MM.1S (cell line): ENCODE measurements around the gene AMOTL1.

ENCODE experiments used
- DNase-seq: peaks from one replicate; pipeline ENCODE4 v3.0.0-alpha.2; 2015
- H2AFZ ChIP-seq: fragments of 300-600 bp; sonication (generic); 2 replicates; pipeline ENCODE4 v1.6.0; 2016; ENCODE audit warnings: antibody characterized with exemption, low read length
- H3F3A ChIP-seq: fragments of 300-600 bp; sonication (generic); 2 replicates; pipeline ENCODE4 v1.6.1; 2016; ENCODE audit warnings: mild to moderate bottlenecking, antibody characterized with exemption, low read length, moderate library complexity, mixed read lengths; ENCODE audit not compliant: insufficient read depth
- H3K27ac ChIP-seq: fragments of 300-600 bp; sonication (generic); 2 replicates; pipeline ENCODE4 v1.5.1; 2016; ENCODE audit warnings: mild to moderate bottlenecking, low read length
- H3K27me3 ChIP-seq: fragments of 300-600 bp; sonication (generic); replicated peaks from 2 replicates; pipeline ENCODE4 v1.6.0; 2016; ENCODE audit warnings: low read length; ENCODE audit not compliant: insufficient read depth
- H3K36me3 ChIP-seq: fragments of 300-600 bp; sonication (generic); replicated peaks from 2 replicates; pipeline ENCODE4 v1.6.1; 2016; ENCODE audit warnings: mild to moderate bottlenecking, low read length, mixed read lengths; ENCODE audit not compliant: insufficient read depth
- H3K4me1 ChIP-seq: fragments of 300-600 bp; sonication (generic); 2 replicates; pipeline ENCODE4 v1.6.1; 2016; ENCODE audit warnings: low read length, mixed read lengths
- H3K4me2 ChIP-seq: fragments of 300-600 bp; sonication (generic); 2 replicates; pipeline ENCODE4 v1.6.0; 2016; ENCODE audit warnings: low read depth, low read length
- H3K4me3 ChIP-seq: fragments of 300-600 bp; sonication (generic); 2 replicates; pipeline ENCODE4 v1.5.1; 2016; ENCODE audit warnings: low read length, mixed read lengths
- H3K79me2 ChIP-seq: fragments of 300-600 bp; sonication (generic); 2 replicates; pipeline ENCODE4 v1.6.1; 2016; ENCODE audit warnings: mixed run types, low read length, mixed read lengths
- H3K9ac ChIP-seq: fragments of 300-600 bp; sonication (generic); 2 replicates; pipeline ENCODE4 v1.6.1; 2016; ENCODE audit warnings: low read length, mixed read lengths
- H3K9me2 ChIP-seq: fragments of 300-600 bp; sonication (generic); replicated peaks from 2 replicates; pipeline ENCODE4 v1.6.1; 2016; ENCODE audit warnings: mild to moderate bottlenecking, low read length, mixed read lengths; ENCODE audit not compliant: insufficient read depth
- H3K9me3 ChIP-seq: fragments of 300-600 bp; sonication (generic); replicated peaks from 2 replicates; pipeline ENCODE4 v1.6.1; 2016; ENCODE audit warnings: mild to moderate bottlenecking, low read length, mixed read lengths; ENCODE audit not compliant: insufficient read depth
- H4K20me1 ChIP-seq: fragments of 300-600 bp; sonication (generic); 2 replicates; pipeline ENCODE4 v1.6.1; 2016; ENCODE audit warnings: mild to moderate bottlenecking, low read length, moderate library complexity, mixed read lengths; ENCODE audit not compliant: insufficient read depth
- EZH2 ChIP-seq: fragments of 300-600 bp; sonication (generic); optimal IDR thresholded peaks from 2 replicates; pipeline ENCODE3; 2017; ENCODE audit warnings: low read depth, mild to moderate bottlenecking, antibody characterized with exemption, low read length, mixed read lengths
- EZH2phosphoT487 ChIP-seq: fragments of 300-600 bp; sonication (generic); IDR thresholded peaks from 2 replicates; pipeline ENCODE4 v1.6.1; 2018; ENCODE audit warnings: antibody characterized with exemption, low read length
- TF ChIP-seq, protein P1 (sequence below): fragments of 300-600 bp; sonication (generic); IDR thresholded peaks from 2 replicates; pipeline ENCODE4 v1.5.1; 2016; ENCODE audit warnings: antibody characterized with exemption, low read length, mixed read lengths

The AMOTL1 gene

DNA sequence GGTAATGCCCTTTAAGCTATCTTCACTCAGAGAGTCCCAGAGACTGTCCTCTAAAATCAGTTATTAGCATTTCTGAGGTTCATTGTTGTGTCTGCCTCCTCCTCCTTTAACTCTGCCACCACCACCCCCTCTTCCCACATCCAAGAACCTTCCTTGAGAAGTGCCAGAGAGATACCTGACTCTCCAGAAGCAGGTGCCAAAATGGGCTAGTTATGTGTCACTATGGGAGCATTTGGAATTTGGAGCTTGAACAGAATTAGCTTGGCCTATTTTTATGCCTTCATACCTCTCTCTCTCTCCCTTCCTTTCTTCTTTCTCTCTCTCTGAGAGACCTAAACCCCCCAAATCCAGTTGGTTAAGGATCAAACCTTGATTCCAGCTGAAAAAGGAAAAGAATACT lies 75.9 kb downstream of the AMOTL1 start:
- Histone ChIP-seq H3K9me2 (no peaks in the 10 kb centered on the region), H3K79me2 (no peaks in the 10 kb centered on the region), H3K36me3 (no peaks in the 10 kb centered on the region)

GRCh38 chr11:94845622-94846021 lies 77.5 kb downstream of the AMOTL1 start:
- Histone ChIP-seq H3K9ac (no peak overlapping the region), H3K36me3 (no peaks in the 10 kb centered on the region), H4K20me1 (no peaks in the 10 kb centered on the region), H3K4me2 (no peak overlapping the region), H2AFZ (no peak overlapping the region), H3K27me3 (no peaks in the 10 kb centered on the region), H3K27ac (no peak overlapping the region), H3K4me1 (no peaks in the 10 kb centered on the region), H3K4me3 (no peak overlapping the region), H3K9me3 (no peaks in the 10 kb centered on the region), H3K79me2 (no peaks in the 10 kb centered on the region), H3K9me2 (no peaks in the 10 kb centered on the region), H3F3A (no peaks in the 10 kb centered on the region)
- DNase-seq = no peak
- TF ChIP-seq EZH2phosphoT487 = no peak
- TF ChIP-seq, protein P1, sequence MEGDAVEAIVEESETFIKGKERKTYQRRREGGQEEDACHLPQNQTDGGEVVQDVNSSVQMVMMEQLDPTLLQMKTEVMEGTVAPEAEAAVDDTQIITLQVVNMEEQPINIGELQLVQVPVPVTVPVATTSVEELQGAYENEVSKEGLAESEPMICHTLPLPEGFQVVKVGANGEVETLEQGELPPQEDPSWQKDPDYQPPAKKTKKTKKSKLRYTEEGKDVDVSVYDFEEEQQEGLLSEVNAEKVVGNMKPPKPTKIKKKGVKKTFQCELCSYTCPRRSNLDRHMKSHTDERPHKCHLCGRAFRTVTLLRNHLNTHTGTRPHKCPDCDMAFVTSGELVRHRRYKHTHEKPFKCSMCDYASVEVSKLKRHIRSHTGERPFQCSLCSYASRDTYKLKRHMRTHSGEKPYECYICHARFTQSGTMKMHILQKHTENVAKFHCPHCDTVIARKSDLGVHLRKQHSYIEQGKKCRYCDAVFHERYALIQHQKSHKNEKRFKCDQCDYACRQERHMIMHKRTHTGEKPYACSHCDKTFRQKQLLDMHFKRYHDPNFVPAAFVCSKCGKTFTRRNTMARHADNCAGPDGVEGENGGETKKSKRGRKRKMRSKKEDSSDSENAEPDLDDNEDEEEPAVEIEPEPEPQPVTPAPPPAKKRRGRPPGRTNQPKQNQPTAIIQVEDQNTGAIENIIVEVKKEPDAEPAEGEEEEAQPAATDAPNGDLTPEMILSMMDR = no peak
- TF ChIP-seq EZH2 = no peak

More for the DNA sequence above, 75.9 kb downstream of the AMOTL1 start:
- Histone ChIP-seq H3K4me1 (no peaks in the 10 kb centered on the region), H3K9ac (no peak overlapping the region), H4K20me1 (no peaks in the 10 kb centered on the region), H3K4me3 (no peak overlapping the region), H3K27me3 (no peaks in the 10 kb centered on the region), H2AFZ (no peak overlapping the region), H3K4me2 (no peak overlapping the region), H3F3A (no peaks in the 10 kb centered on the region), H3K27ac (no peak overlapping the region), H3K9me3 (no peaks in the 10 kb centered on the region)
- no peak for TF ChIP-seq EZH2
- TF ChIP-seq, protein P1 = no peak
- no peak for DNase-seq

DNA sequence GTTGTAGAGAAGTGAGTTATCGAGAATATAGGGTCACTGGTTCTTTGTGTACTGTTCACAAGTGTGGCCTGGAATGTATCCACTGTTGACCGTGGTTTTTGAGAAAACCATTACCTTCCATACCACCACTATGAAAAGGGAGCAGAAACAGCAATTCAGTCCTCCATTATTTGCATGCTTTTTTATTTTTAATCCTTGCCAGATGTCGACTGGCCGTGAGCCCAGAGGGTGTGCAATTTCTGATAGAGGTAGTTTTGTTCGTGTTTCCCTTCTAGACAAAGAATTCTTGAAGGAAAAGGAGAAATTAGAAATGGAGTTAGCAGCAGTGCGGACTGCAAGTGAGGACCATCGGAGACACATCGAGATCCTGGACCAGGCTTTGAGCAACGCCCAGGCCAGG lies 81.7 kb downstream of the AMOTL1 start:
- Histone ChIP-seq H3K4me3 (no peak overlapping the region), H3K79me2 (no peaks in the 10 kb centered on the region), H3K4me1 (no peaks in the 10 kb centered on the region), H3F3A (no peaks in the 10 kb centered on the region), H3K27me3 (no peaks in the 10 kb centered on the region), H3K9me3 (no peaks in the 10 kb centered on the region), H3K36me3 (no peaks in the 10 kb centered on the region; the same call in 1 of the 2 replicates), H3K9ac (no peak overlapping the region), H3K27ac (no peak overlapping the region), H2AFZ (no peak overlapping the region), H3K9me2 (no peaks in the 10 kb centered on the region), H3K4me2 (no peak overlapping the region), H4K20me1 (no peaks in the 10 kb centered on the region)
- TF ChIP-seq, protein P1 = no peak
- no peak for TF ChIP-seq EZH2
- no peak for TF ChIP-seq EZH2phosphoT487
- DNase-seq = no peak
